NCI-H1417 treated with DMSO at 0.1 percent for 48 hours (cell line): ENCODE results near the gene NXPE3.

ENCODE experiments used
- DNase-seq: peaks from one replicate; lab custom pipeline; 2025; lab: John Stamatoyannopoulos, UW

Gene NXPE3

GRCh38 chr3:101828691-101829436 lies 49.9 kb downstream of the NXPE3 start:
- no peak for DNase-seq

- no peak for DNase-seq
Measured at GRCh38 chr3:101829437-101829830, 50.4 kb downstream of the NXPE3 start.

GRCh38 chr3:101829874-101830273 lies 50.9 kb downstream of the NXPE3 start:
- DNase-seq: no peak

GRCh38 chr3:101833446-101833974 lies 54.5 kb downstream of the NXPE3 start:
- no peak for DNase-seq

- DNase-seq: no peak
Measured at GRCh38 chr3:101835676-101836075, 56.7 kb downstream of the NXPE3 start.

GRCh38 chr3:101836160-101836559 lies 57.1 kb downstream of the NXPE3 start:
- no peak for DNase-seq

GRCh38 chr3:101836652-101837598 lies 57.9 kb downstream of the NXPE3 start:
- no peak for DNase-seq

- DNase-seq: no peak
Measured at GRCh38 chr3:101838691-101839090, 59.7 kb downstream of the NXPE3 start.

GRCh38 chr3:101840066-101840465 lies 61.1 kb downstream of the NXPE3 start:
- no peak for DNase-seq

GRCh38 chr3:101842245-101842934 lies 63.4 kb downstream of the NXPE3 start:
- DNase-seq: no peak

- DNase-seq: no peak
Measured at GRCh38 chr3:101842935-101843330, 63.9 kb downstream of the NXPE3 start.

- no peak for DNase-seq
Measured at GRCh38 chr3:101845425-101845824, 66.4 kb downstream of the NXPE3 start.

GRCh38 chr3:101846709-101847108 lies 67.7 kb downstream of the NXPE3 start:
- DNase-seq: no peak

GRCh38 chr3:101847328-101847727 lies 68.3 kb downstream of the NXPE3 start:
- no peak for DNase-seq

GRCh38 chr3:101848326-101848725 lies 69.3 kb downstream of the NXPE3 start:
- DNase-seq: no peak

GRCh38 chr3:101848754-101849713 lies 70.0 kb downstream of the NXPE3 start, which contains the start of gene NFKBIZ:
Gene NFKBIZ (plus strand): TSS chr3:101849514. CDS start chr3:101849629, 115 bp downstream.
- no peak for DNase-seq

- no peak for DNase-seq
Measured at GRCh38 chr3:101849714-101850245, 70.8 kb downstream of the NXPE3 start.

GRCh38 chr3:101850246-101851051 lies 71.4 kb downstream of the NXPE3 start:
- no peak for DNase-seq

GRCh38 chr3:101851072-101851770 lies 72.2 kb downstream of the NXPE3 start:
- no peak for DNase-seq
